ENCODE results near the gene ITGAX.
"Not testable (repeated sequence)": the region's sequence is repeated elsewhere in the genome, so short reads cannot be mapped to it uniquely, and the experiment has no call there.

The ITGAX gene

DNA sequence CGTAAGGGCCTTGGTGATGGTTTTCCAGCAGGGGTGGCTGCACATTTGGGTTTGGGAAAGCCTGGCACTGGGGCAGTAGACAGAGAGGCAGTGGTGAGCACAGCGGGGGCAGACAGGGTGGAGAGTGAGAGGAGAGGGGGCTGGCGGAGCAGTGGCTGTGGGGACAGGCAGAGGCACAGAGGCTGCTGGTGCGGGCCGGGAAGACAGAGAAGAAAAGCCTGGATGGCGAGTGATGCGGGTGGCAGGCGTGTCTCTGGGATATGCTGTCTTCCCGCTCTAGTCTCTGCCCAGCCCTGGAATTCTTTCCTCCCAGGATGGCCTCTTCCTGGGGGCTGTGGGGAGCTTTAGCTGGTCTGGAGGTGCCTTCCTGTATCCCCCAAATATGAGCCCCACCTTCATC, 55.1 kb downstream of the ITGAX start:
- Histone ChIP-seq H3K36me3 (ENCODE audit: control insufficient read depth in 1 of 2, insufficient read depth in 2 of 2, low read length in 2 of 2) (no peaks in the 10 kb centered on the region), H3K4me1 (ENCODE audit: control insufficient read depth in 1 of 2, insufficient read depth in 2 of 2, low read length in 2 of 2) (no peaks in the 10 kb centered on the region), H3K9me3 (ENCODE audit: control insufficient read depth in 1 of 2, low read length in 2 of 2) (no peaks in the 10 kb centered on the region), H3K27me3 (ENCODE audit: control insufficient read depth in 1 of 2, insufficient read depth in 2 of 2, low read length in 2 of 2) (no peaks in the 10 kb centered on the region), H3K27ac (ENCODE audit: low read depth, low read length) (no peak overlapping the region), H3K4me3 (ENCODE audit: low read depth in 1 of 2, low read length in 2 of 2) (no peak overlapping the region), H3K9ac (ENCODE audit: low read depth in 1 of 2, low read length in 2 of 2) (no peak overlapping the region)

DNA sequence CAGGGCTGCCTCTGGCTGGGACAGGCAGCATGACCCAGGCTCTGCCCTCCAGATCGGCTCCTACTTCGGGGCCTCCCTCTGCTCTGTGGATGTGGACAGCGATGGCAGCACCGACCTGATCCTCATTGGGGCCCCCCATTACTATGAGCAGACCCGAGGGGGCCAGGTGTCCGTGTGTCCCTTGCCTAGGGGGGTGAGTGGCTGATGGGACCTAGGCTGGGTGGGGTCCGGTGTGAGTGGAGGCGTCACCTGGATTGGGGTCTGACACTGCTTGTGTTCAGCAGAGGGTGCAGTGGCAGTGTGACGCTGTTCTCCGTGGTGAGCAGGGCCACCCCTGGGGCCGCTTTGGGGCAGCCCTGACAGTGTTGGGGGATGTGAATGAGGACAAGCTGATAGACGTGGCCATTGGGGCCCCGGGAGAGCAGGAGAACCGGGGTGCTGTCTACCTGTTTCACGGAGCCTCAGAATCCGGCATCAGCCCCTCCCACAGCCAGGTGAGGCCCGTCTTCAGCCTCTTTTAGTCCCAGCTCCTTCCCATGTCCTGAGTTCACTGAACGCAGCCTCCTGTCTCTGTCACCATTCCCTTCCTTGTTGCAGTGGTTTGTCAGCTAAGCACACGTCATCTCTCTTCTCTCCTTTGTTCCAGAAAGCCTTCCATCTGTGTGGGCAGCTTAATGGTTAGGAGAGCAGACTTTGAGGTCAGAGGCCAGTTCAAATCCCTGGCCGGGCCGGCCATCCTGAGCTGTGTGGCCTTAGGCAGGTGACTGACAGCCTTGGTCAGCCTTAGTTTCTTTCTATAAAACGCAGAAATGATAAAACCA, 56.3 kb downstream of the ITGAX start:
- H3K27me3 ChIP-seq (ENCODE audit: control insufficient read depth in 1 of 2, insufficient read depth in 2 of 2, low read length in 2 of 2), result no peaks in the 10 kb centered on the region

GRCh38 chr16:31412750-31413149, 57.8 kb downstream of the ITGAX start:
- Histone ChIP-seq H3K4me3 (ENCODE audit: low read depth in 1 of 2, low read length in 2 of 2) (no peak overlapping the region), H3K27me3 (ENCODE audit: control insufficient read depth in 1 of 2, insufficient read depth in 2 of 2, low read length in 2 of 2) (no peaks in the 10 kb centered on the region), H3K9ac (ENCODE audit: low read depth in 1 of 2, low read length in 2 of 2) (no peak overlapping the region), H3K9me3 (ENCODE audit: control insufficient read depth in 1 of 2, low read length in 2 of 2) (no peaks in the 10 kb centered on the region), H3K36me3 (ENCODE audit: control insufficient read depth in 1 of 2, insufficient read depth in 2 of 2, low read length in 2 of 2) (no peaks in the 10 kb centered on the region), H3K4me1 (ENCODE audit: control insufficient read depth in 1 of 2, insufficient read depth in 2 of 2, low read length in 2 of 2) (no peaks in the 10 kb centered on the region), H3K27ac (ENCODE audit: low read depth, low read length) (no peak overlapping the region)

More for the DNA sequence above, 56.3 kb downstream of the ITGAX start:
- Histone ChIP-seq H3K4me3 (ENCODE audit: low read depth in 1 of 2, low read length in 2 of 2) (no peak overlapping the region), H3K9me3 (ENCODE audit: control insufficient read depth in 1 of 2, low read length in 2 of 2) (no peaks in the 10 kb centered on the region), H3K9ac (ENCODE audit: low read depth in 1 of 2, low read length in 2 of 2) (no peak overlapping the region), H3K27ac (ENCODE audit: low read depth, low read length) (no peak overlapping the region), H3K4me1 (ENCODE audit: control insufficient read depth in 1 of 2, insufficient read depth in 2 of 2, low read length in 2 of 2) (no peaks in the 10 kb centered on the region), H3K36me3 (ENCODE audit: control insufficient read depth in 1 of 2, insufficient read depth in 2 of 2, low read length in 2 of 2) (no peaks in the 10 kb centered on the region)

DNA sequence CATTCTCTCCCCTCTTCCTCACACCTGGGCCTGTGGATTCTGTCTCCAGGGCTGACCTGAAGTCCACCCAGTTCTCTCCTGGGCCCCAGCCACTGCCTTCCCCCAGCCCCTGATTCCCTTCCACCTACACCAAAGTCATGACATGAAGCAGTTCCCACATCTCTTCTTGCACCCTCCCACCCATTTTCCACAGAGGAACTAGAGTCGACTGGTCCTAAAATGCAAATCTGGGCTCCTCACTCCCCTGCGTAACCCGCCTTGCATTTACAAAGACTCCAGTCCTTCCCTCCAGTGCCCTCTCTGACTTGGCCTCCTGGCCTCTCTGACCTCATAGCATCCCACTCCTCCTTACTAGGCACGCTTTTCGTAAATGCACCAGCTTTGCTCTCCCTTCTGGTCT, 58.4 kb downstream of the ITGAX start:
- Histone ChIP-seq H3K27me3 (ENCODE audit: control insufficient read depth in 1 of 2, insufficient read depth in 2 of 2, low read length in 2 of 2) (no peaks in the 10 kb centered on the region), H3K9ac (ENCODE audit: low read depth in 1 of 2, low read length in 2 of 2) (no peak overlapping the region), H3K36me3 (ENCODE audit: control insufficient read depth in 1 of 2, insufficient read depth in 2 of 2, low read length in 2 of 2) (no peaks in the 10 kb centered on the region), H3K4me3 (ENCODE audit: low read depth in 1 of 2, low read length in 2 of 2) (no peak overlapping the region), H3K9me3 (ENCODE audit: control insufficient read depth in 1 of 2, low read length in 2 of 2) (no peaks in the 10 kb centered on the region), H3K4me1 (ENCODE audit: control insufficient read depth in 1 of 2, insufficient read depth in 2 of 2, low read length in 2 of 2) (no peaks in the 10 kb centered on the region), H3K27ac (ENCODE audit: low read depth, low read length) (no peak overlapping the region)

- H3K36me3 ChIP-seq (ENCODE audit: control insufficient read depth in 1 of 2, insufficient read depth in 2 of 2, low read length in 2 of 2), result no peaks in the 10 kb centered on the region
These were observed 59.0 kb downstream of the ITGAX start for GRCh38 chr16:31413943-31414342.

GRCh38 chr16:31414706-31415105, 59.7 kb downstream of the ITGAX start:
- Histone ChIP-seq H3K27me3 (ENCODE audit: control insufficient read depth in 1 of 2, insufficient read depth in 2 of 2, low read length in 2 of 2) (no peaks in the 10 kb centered on the region), H3K9me3 (ENCODE audit: control insufficient read depth in 1 of 2, low read length in 2 of 2) (no peaks in the 10 kb centered on the region)

More at GRCh38 chr16:31413943-31414342, 59.0 kb downstream of the ITGAX start:
- Histone ChIP-seq H3K9ac (ENCODE audit: low read depth in 1 of 2, low read length in 2 of 2) (no peak overlapping the region), H3K9me3 (ENCODE audit: control insufficient read depth in 1 of 2, low read length in 2 of 2) (no peaks in the 10 kb centered on the region), H3K27me3 (ENCODE audit: control insufficient read depth in 1 of 2, insufficient read depth in 2 of 2, low read length in 2 of 2) (no peaks in the 10 kb centered on the region), H3K4me3 (ENCODE audit: low read depth in 1 of 2, low read length in 2 of 2) (no peak overlapping the region), H3K4me1 (ENCODE audit: control insufficient read depth in 1 of 2, insufficient read depth in 2 of 2, low read length in 2 of 2) (no peaks in the 10 kb centered on the region), H3K27ac (ENCODE audit: low read depth, low read length) (no peak overlapping the region)

DNA sequence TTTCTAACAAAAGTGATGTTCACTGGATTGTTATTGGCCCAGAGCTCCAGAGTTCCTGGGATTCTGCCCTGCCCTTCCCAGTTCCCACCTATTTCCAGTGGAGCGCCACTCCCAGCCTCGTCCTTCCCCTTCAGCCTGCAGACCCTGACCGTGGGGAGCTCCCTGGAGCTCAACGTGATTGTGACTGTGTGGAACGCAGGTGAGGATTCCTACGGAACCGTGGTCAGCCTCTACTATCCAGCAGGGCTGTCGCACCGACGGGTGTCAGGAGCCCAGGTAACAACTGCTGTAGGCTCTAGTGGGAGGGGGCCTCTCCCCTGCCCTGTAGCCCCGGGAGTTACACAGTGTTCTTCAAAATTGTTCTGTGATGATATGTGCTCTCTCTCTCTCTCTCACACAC, 61.4 kb downstream of the ITGAX start:
- Histone ChIP-seq H3K27ac (ENCODE audit: low read depth, low read length) (no peak overlapping the region), H3K9me3 (ENCODE audit: control insufficient read depth in 1 of 2, low read length in 2 of 2) (no peaks in the 10 kb centered on the region), H3K4me3 (ENCODE audit: low read depth in 1 of 2, low read length in 2 of 2) (no peak overlapping the region), H3K36me3 (ENCODE audit: control insufficient read depth in 1 of 2, insufficient read depth in 2 of 2, low read length in 2 of 2) (no peaks in the 10 kb centered on the region), H3K27me3 (ENCODE audit: control insufficient read depth in 1 of 2, insufficient read depth in 2 of 2, low read length in 2 of 2) (no peaks in the 10 kb centered on the region), H3K4me1 (ENCODE audit: control insufficient read depth in 1 of 2, insufficient read depth in 2 of 2, low read length in 2 of 2) (no peaks in the 10 kb centered on the region), H3K9ac (ENCODE audit: low read depth in 1 of 2, low read length in 2 of 2) (no peak overlapping the region)

More at GRCh38 chr16:31414706-31415105, 59.7 kb downstream of the ITGAX start:
- Histone ChIP-seq H3K36me3 (ENCODE audit: control insufficient read depth in 1 of 2, insufficient read depth in 2 of 2, low read length in 2 of 2) (no peaks in the 10 kb centered on the region), H3K9ac (ENCODE audit: low read depth in 1 of 2, low read length in 2 of 2) (no peak overlapping the region), H3K27ac (ENCODE audit: low read depth, low read length) (no peak overlapping the region), H3K4me3 (ENCODE audit: low read depth in 1 of 2, low read length in 2 of 2) (no peak overlapping the region), H3K4me1 (ENCODE audit: control insufficient read depth in 1 of 2, insufficient read depth in 2 of 2, low read length in 2 of 2) (no peaks in the 10 kb centered on the region)

DNA sequence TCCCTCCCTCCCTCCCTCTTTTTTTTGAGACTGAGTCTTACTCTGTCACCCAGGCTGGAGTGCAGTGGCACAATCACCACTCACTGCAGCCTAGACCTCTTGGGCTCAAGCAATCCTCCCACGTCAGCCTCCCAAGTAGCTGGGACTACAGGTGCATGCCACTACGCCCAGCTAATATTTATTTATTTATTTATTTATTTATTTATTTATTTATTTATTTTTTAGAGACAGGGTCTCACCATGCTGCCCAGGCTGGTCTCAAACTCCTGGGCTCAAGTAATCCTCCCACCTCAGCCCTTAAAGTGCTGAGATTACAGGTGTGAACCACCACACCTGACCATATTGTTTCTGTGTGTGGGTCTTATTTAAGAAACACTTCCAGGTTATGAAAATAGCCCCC, 62.1 kb downstream of the ITGAX start:
- not testable (repeated sequence) for H3K36me3 ChIP-seq (ENCODE audit: control insufficient read depth in 1 of 2, insufficient read depth in 2 of 2, low read length in 2 of 2); H3K27me3 ChIP-seq (ENCODE audit: control insufficient read depth in 1 of 2, insufficient read depth in 2 of 2, low read length in 2 of 2); H3K27ac ChIP-seq (ENCODE audit: low read depth, low read length); H3K4me1 ChIP-seq (ENCODE audit: control insufficient read depth in 1 of 2, insufficient read depth in 2 of 2, low read length in 2 of 2); H3K4me3 ChIP-seq (ENCODE audit: low read depth in 1 of 2, low read length in 2 of 2); H3K9me3 ChIP-seq (ENCODE audit: control insufficient read depth in 1 of 2, low read length in 2 of 2); H3K9ac ChIP-seq (ENCODE audit: low read depth in 1 of 2, low read length in 2 of 2)

- Histone ChIP-seq H3K27ac (ENCODE audit: low read depth, low read length) (no peak overlapping the region), H3K4me3 (ENCODE audit: low read depth in 1 of 2, low read length in 2 of 2) (no peak overlapping the region), H3K9ac (ENCODE audit: low read depth in 1 of 2, low read length in 2 of 2) (no peak overlapping the region), H3K27me3 (ENCODE audit: control insufficient read depth in 1 of 2, insufficient read depth in 2 of 2, low read length in 2 of 2) (no peaks in the 10 kb centered on the region), H3K36me3 (ENCODE audit: control insufficient read depth in 1 of 2, insufficient read depth in 2 of 2, low read length in 2 of 2) (no peaks in the 10 kb centered on the region), H3K4me1 (ENCODE audit: control insufficient read depth in 1 of 2, insufficient read depth in 2 of 2, low read length in 2 of 2) (peaks cover 0 to 6% of the 10 kb centered on the region in 2 donors), H3K9me3 (ENCODE audit: control insufficient read depth in 1 of 2, low read length in 2 of 2) (no peaks in the 10 kb centered on the region)
These were observed 62.9 kb downstream of the ITGAX start for GRCh38 chr16:31417916-31418315.

DNA sequence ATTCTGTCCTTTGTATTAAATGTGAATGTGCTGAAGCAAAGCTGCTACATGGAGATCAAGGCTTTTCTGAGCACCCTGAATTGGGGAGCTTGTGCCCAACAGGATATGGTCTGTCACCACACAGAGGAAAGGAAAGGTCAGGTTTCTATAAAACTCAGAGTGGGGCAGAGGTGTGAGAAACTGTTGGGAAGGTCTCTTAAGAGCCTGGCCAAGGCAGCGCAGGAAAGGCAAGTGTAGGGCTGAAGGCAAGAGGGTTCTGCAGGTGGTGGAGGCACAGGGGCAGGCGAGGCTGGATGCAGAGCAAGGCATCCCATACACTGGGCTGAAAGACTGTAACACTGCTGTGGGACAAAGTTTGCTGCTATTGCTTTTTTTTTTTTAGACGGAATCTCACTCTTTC, 65.1 kb downstream of the ITGAX start:
- Histone ChIP-seq H3K4me1 (ENCODE audit: control insufficient read depth in 1 of 2, insufficient read depth in 2 of 2, low read length in 2 of 2) (peaks cover 0 to 6% of the 10 kb centered on the region in 2 donors), H3K9ac (ENCODE audit: low read depth in 1 of 2, low read length in 2 of 2) (no peak overlapping the region), H3K9me3 (ENCODE audit: control insufficient read depth in 1 of 2, low read length in 2 of 2) (no peaks in the 10 kb centered on the region), H3K27me3 (ENCODE audit: control insufficient read depth in 1 of 2, insufficient read depth in 2 of 2, low read length in 2 of 2) (no peaks in the 10 kb centered on the region), H3K36me3 (ENCODE audit: control insufficient read depth in 1 of 2, insufficient read depth in 2 of 2, low read length in 2 of 2) (no peaks in the 10 kb centered on the region), H3K4me3 (ENCODE audit: low read depth in 1 of 2, low read length in 2 of 2) (no peak overlapping the region), H3K27ac (ENCODE audit: low read depth, low read length) (no peak overlapping the region)
